AG10803 (cell line): ENCODE data around the gene ARHGAP23.

ENCODE experiments used
- DNase-seq: peaks from one replicate; pipeline ENCODE4 v3.0.0; 2010; ENCODE audit warnings: low read depth
- H3K4me3 ChIP-seq: 2 replicates; pipeline ENCODE4 v1.5.1; 2011; ENCODE audit warnings: mild to moderate bottlenecking, low read length, control low read depth
- TF ChIP-seq, protein P1 (sequence below): conservative IDR thresholded peaks from 2 replicates; pipeline ENCODE4 v1.5.1; 2011; ENCODE audit warnings: mild to moderate bottlenecking, low read length, control low read depth, inconsistent platforms

Gene ARHGAP23

DNA sequence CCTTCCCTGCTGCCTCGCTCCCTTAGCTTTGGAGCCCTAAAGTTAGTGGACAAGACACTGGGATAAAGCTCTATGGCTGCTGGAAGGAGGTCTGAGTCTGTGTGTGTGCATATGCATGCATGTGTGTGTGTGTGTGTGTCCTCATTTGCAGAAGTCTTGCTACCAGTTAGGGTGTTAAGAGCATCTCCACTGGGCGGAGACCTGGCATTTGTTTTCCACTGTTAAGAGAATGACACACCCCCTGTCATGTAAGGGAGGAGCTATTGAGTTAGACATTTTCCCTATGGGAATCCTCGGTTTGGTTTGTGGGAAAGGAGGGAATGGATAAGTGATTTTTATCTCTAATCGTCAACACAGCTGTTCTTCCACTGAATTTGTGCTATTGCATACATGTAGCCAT lies 24.8 kb upstream of the ARHGAP23 start:
- no peak overlapping the region for H3K4me3 ChIP-seq

DNA sequence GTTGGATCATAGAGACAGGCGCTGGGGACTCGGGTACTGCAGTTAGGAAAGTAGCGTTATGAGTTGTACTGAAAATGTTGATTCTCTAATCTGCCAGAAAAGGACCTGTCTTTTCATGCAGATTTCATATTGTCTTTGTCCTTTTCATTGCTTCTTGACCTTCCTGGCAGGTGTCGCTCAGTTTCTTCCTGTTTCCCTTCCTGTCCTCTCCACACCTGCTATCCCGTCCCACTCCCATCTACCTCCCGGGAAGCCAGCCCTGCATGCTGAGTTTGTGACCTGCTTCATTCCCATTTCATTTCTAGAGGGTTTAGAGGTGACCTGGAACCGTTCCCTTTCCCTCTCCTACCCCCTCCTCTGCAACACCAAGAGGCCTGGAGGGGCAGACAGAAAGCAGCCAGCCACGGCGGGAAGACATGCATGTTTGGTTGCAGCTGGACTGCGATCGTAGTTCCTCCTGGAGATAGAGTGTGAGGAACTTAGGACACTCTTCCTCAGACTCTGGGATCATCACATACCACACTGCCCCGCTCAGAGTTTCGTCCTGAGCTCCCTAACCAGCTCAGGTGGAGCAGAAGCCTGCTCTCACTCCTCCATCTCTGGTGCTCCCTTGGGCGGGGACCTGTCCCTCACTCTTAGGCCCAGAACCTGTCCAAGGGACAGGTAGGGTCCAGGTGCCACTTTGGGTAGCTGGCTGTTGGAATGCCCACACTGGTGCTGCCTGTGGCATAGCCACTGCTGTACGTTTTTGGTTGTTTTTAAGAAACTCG lies 23.9 kb upstream of the ARHGAP23 start:
- TF ChIP-seq, protein P1, sequence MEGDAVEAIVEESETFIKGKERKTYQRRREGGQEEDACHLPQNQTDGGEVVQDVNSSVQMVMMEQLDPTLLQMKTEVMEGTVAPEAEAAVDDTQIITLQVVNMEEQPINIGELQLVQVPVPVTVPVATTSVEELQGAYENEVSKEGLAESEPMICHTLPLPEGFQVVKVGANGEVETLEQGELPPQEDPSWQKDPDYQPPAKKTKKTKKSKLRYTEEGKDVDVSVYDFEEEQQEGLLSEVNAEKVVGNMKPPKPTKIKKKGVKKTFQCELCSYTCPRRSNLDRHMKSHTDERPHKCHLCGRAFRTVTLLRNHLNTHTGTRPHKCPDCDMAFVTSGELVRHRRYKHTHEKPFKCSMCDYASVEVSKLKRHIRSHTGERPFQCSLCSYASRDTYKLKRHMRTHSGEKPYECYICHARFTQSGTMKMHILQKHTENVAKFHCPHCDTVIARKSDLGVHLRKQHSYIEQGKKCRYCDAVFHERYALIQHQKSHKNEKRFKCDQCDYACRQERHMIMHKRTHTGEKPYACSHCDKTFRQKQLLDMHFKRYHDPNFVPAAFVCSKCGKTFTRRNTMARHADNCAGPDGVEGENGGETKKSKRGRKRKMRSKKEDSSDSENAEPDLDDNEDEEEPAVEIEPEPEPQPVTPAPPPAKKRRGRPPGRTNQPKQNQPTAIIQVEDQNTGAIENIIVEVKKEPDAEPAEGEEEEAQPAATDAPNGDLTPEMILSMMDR: no peak
- no peak for DNase-seq
- no peak overlapping the region for H3K4me3 ChIP-seq

More for the DNA sequence above, 24.8 kb upstream of the ARHGAP23 start:
- TF ChIP-seq, protein P1: no peak
- peak; percentile 62 for DNase-seq

DNA sequence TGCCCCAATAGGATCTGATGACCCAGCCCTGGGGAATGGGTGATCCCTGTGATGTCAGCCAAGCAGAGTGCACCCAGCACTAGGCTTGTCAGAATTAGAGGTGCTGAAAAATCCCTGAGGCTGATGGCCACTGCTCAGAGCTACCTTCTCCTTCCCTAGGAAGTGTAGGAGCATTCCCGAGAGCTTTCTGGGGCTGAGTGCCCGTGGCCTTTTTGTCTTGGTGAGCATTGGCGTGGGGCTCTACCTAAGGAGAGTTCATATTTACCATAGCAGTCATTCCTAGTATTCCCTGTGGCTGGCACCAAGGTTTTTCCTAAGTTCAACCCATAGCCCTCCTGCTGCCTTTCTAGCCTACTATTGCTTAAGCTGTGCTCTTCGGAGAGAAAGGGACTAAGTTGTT lies 22.6 kb upstream of the ARHGAP23 start:
- TF ChIP-seq, protein P1: no peak
- no peak overlapping the region for H3K4me3 ChIP-seq
- no peak for DNase-seq

DNA sequence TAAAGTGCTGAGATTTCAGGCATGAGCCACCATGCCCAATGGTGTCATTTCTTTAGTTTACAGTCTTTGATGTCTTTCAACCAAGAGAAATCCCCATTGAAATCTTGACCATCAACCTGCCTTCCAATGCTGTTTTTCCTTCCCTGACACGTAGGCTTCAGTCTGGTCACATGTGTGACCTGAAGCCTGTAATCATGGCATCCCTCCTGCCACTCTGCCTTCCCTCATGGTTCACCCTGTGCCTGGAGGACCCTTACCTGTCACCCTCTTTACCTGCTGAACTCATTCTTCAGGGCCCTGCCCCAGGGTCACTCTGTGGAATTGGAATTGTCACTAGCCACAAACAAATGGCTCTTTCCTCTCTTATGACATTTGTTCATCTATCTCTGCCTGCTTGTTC lies 18.1 kb upstream of the ARHGAP23 start:
- TF ChIP-seq, protein P1: no peak
- no peak for DNase-seq
- no peak overlapping the region for H3K4me3 ChIP-seq

DNA sequence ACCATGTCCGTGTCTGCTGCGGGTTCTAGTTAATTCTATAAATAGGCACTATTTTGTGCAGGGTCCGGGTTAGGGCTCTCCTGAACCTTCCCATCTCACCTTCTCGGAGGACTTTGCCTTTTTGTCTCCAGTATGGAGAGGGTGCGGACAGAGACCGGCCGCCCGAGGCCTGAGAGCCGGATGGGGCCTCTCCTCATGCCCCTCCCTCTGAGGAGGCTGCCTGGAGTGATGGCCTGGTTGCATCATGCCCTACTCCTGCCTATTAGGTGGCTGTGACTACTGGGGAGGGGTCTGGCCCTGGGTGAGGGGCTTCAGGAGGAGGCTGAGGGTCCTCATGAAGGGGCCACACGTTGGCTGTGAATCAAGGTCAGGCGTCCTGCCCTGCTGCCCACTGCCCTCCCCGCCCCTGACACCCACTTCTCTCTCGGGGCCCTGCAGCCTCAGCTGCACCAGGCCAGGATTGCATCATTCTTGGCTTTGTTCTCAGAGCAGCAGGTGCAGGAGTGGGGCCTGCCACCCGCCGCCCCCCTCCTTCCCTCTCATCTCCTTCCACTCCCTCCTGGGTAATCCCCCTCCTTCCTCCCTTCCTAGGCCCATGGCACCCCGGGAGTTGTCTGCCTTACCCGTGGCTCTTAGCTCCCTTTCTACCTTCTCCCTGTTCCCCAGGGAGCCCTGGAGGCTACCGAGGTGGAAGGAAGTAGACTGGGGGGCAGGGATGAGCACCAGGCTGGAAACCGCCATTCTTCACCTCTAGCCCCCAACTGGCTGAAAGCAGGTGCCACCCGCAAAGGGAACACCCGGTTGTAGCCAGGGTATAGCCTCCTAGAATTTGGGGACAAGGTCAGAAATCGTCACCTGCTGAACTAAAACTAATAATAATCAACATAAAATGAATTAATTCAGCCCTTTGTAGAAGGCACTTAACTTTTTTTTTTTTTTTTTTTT lies 12.7 kb upstream of the ARHGAP23 start:
- peak; percentile 76 for DNase-seq
- TF ChIP-seq, protein P1: no peak
- peak overlapping the region; percentile 58 for H3K4me3 ChIP-seq

DNA sequence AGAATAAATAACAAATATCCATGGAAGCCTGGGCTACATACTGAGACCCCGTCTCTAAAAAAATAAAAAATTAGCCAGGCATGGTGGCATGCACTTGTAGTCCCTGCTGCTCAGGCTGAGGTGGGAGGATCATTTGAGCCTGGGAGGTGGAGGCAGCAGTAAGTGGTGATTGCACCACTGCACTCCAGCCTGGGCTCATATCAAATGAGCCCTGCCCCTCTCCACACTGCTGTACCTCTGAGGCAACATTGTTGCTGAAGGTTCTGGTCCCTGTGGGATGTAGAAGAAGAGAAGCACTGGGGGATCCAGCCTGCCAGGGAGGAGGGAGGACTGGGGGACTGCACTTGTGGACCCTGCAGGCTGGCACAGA lies 11.4 kb upstream of the ARHGAP23 start:
- TF ChIP-seq, protein P1: no peak
- no peak overlapping the region for H3K4me3 ChIP-seq
- DNase-seq: no peak
